K562 (cell line): ENCODE results near the gene ZC3H10. TPM values are rescaled to one million over a fixed set of nuclear protein-coding genes. Genes with fewer than 3 reads are reported as not detected.
A peak's percentile ranks its signal among the peaks of the same experiment; 100 is the strongest.

Source experiments
- ARID1B ChIP-seq: fragments of 450-650 bp; IDR thresholded peaks from 2 replicates; pipeline ENCODE4 v1.6.1; 2016; ENCODE audit warnings: antibody characterized with exemption, mild to moderate bottlenecking, inconsistent platforms
- ARID3B ChIP-seq: fragments of 250-450 bp; sonication (Bioruptor Pico); IDR thresholded peaks from 2 replicates; pipeline ENCODE4 v1.4.0; 2020; ENCODE audit warnings: borderline replicate concordance
- BRD4 ChIP-seq: fragments of 200-600 bp; sonication (generic); IDR thresholded peaks from 2 replicates; pipeline ENCODE4 v1.6.1; 2017; ENCODE audit warnings: inconsistent platforms
- CC2D1A ChIP-seq: fragments of 450-650 bp; IDR thresholded peaks from 2 replicates; pipeline ENCODE4 v1.6.1; 2017; ENCODE audit warnings: mild to moderate bottlenecking
- FOS ChIP-seq: IDR thresholded peaks from 3 replicates; pipeline ENCODE4 v1.6.1; 2011; ENCODE audit not compliant: insufficient read length; ENCODE audit errors: extremely low read depth
- HDAC3 ChIP-seq: fragments of 450-650 bp; IDR thresholded peaks from 2 replicates; pipeline ENCODE4 v1.6.1; 2018; ENCODE audit warnings: borderline replicate concordance, mild to moderate bottlenecking, moderate library complexity; ENCODE audit not compliant: partially characterized antibody
- HNRNPUL1 ChIP-seq: fragments of 200-400 bp; formaldehyde crosslinking; IDR thresholded peaks from 2 replicates; pipeline ENCODE4 v1.6.1; 2017; ENCODE audit warnings: low read length
- HSF4 ChIP-seq: fragments of 250-450 bp; sonication (Bioruptor Pico); IDR thresholded peaks from 2 replicates; pipeline ENCODE4 v2.1.2; 2022; ENCODE audit warnings: mild to moderate bottlenecking, moderate library complexity, borderline replicate concordance
- NCOR1 ChIP-seq: fragments of 450-650 bp; IDR thresholded peaks from 2 replicates; pipeline ENCODE4 v1.6.1; 2016; ENCODE audit warnings: mild to moderate bottlenecking, moderate library complexity
- NR1H2 ChIP-seq: sonication (generic); formaldehyde crosslinking; IDR thresholded peaks from 2 replicates; pipeline ENCODE4 v1.4.0; 2020; ENCODE audit warnings: mild to moderate bottlenecking, missing genetic modification reagents
- PHB2 ChIP-seq: fragments of 450-650 bp; IDR thresholded peaks from 2 replicates; pipeline ENCODE4 v1.6.1; 2017; ENCODE audit warnings: low read depth
- POLR2AphosphoS2 ChIP-seq: IDR thresholded peaks from 2 replicates; pipeline ENCODE4 v1.6.1; 2012; ENCODE audit warnings: low read length, improper control_type of control experiment
- THAP12 ChIP-seq: fragments of 250-450 bp; sonication (Bioruptor Pico); IDR thresholded peaks from 2 replicates; pipeline ENCODE4 v1.9.0; 2021; ENCODE audit warnings: mild to moderate bottlenecking, inconsistent platforms
- ZNF239 ChIP-seq: fragments of 250-450 bp; sonication (Bioruptor Pico); IDR thresholded peaks from 2 replicates; pipeline ENCODE4 v1.4.0; 2020; ENCODE audit warnings: mild to moderate bottlenecking
- ZNF398 ChIP-seq: fragments of 250-450 bp; sonication (Bioruptor Pico); IDR thresholded peaks from 2 replicates; pipeline ENCODE4 v1.8.0; 2021; ENCODE audit warnings: moderate library complexity, mild to moderate bottlenecking, inconsistent platforms
- ZNF699 ChIP-seq: fragments of 250-450 bp; sonication (Bioruptor Pico); IDR thresholded peaks from 2 replicates; pipeline ENCODE4 v1.8.0; 2021; ENCODE audit warnings: mild to moderate bottlenecking, moderate library complexity; ENCODE audit not compliant: insufficient replicate concordance
- polyA plus RNA-seq, 8 experiments: library from polyadenylated mRNA; depleted of rRNA in 4 of 8; stranded (reverse) in 5 of 8; unstranded in 3 of 8; fragments of >200 nt; fragmentation: Nextera tagmentation in 2 of 8; fragmentation: Illumina TruSeq in 1 of 8; extraction: Ambion mirVana in 2 of 8; extraction: Trizol in 1 of 8; gene quantifications; 2 replicates each; pipeline versions ENCODE4 v1.2.1 to v1.2.3, GENCODE V29; 2011 to 2014; ENCODE audit warnings: inconsistent platforms in 1 of 8, missing spikeins in 1 of 8
- total RNA-seq, 7 experiments: library from RNA; depleted of rRNA in 6 of 7; stranded (reverse); fragments of >200 nt in 6 of 7; fragmentation: Illumina TruSeq in 2 of 7; extraction: Trizol in 2 of 7; gene quantifications; 2 replicates each; pipeline versions ENCODE4 v1.2.1 to v1.2.3, GENCODE V29; 2011 to 2021; ENCODE audit warnings: low replicate concordance in 1 of 7
- TF ChIP-seq, protein P1 (sequence below): fragments of 450-650 bp; IDR thresholded peaks from 2 replicates; pipeline ENCODE4 v1.7.1; 2018; ENCODE audit warnings: mild to moderate bottlenecking, low read depth; ENCODE audit not compliant: partially characterized antibody
- TF ChIP-seq, protein P2 (sequence below): fragments of 250-450 bp; sonication (Bioruptor Pico); IDR thresholded peaks from 2 replicates; pipeline ENCODE4 v1.4.0; 2020; ENCODE audit warnings: mild to moderate bottlenecking

The ZC3H10 gene
- total and polyA plus RNA-seq, 9 of the 15 experiments (the other 6 are each of a cell fraction or from before 2014, with no cell fraction given), result 0.31 to 4.1 (median 1.6) TPM

DNA sequence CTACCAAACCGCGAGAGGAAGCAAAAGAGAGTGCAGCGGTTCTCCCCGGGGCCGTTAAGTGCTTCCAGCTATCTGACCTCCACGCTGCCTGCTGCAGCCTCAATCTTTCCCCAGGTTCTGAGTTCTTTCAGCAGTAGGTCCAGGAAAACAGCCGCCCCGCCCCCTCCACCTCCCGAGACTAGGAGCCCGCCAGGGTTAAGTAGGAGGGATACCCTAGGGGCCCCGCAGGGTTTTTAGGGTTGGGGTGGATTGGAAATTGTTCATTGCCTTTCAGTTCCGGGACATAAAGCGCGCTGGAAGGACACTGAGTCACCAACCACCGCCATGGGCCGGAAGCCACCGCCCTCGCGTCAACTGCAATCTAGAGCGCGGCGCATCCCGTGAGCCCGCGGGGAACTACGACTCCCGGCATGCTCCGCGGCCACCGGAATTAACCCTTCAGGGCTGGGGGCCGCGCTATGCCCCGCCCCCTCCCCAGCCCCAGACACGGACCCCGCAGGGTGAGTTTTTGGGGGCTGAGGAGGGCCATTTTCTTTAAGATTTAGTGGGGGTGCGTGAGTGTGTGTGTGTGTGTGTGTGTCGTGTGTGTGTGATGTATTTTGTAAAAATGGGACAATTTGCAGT lies 34.2 kb downstream of the ZC3H10 start, which contains the start of gene MYL6B (continued):
- TF ChIP-seq, protein P1, sequence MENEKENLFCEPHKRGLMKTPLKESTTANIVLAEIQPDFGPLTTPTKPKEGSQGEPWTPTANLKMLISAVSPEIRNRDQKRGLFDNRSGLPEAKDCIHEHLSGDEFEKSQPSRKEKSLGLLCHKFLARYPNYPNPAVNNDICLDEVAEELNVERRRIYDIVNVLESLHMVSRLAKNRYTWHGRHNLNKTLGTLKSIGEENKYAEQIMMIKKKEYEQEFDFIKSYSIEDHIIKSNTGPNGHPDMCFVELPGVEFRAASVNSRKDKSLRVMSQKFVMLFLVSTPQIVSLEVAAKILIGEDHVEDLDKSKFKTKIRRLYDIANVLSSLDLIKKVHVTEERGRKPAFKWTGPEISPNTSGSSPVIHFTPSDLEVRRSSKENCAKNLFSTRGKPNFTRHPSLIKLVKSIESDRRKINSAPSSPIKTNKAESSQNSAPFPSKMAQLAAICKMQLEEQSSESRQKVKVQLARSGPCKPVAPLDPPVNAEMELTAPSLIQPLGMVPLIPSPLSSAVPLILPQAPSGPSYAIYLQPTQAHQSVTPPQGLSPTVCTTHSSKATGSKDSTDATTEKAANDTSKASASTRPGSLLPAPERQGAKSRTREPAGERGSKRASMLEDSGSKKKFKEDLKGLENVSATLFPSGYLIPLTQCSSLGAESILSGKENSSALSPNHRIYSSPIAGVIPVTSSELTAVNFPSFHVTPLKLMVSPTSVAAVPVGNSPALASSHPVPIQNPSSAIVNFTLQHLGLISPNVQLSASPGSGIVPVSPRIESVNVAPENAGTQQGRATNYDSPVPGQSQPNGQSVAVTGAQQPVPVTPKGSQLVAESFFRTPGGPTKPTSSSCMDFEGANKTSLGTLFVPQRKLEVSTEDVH, result peak; percentile 43
- TF ChIP-seq FOS (no peak), POLR2AphosphoS2 (no peak), NCOR1 (no peak; the same call in 1 of the 2 replicates), HSF4 (CRISPR knock-in tag) (no peak), NR1H2 (CRISPR knock-in tag) (no peak), ZNF398 (CRISPR knock-in tag) (no peak), ARID1B (peak; percentile 36), PHB2 (no peak), ZNF699 (no peak), CC2D1A (no peak), BRD4 (no peak), THAP12 (CRISPR knock-in tag) (no peak; the same call in 1 of the 2 replicates), HNRNPUL1 (no peak), HDAC3 (no peak), ZNF239 (no peak; the same call in 1 of the 2 replicates), ARID3B (CRISPR knock-in tag) (no peak)
- TF ChIP-seq, protein P2, sequence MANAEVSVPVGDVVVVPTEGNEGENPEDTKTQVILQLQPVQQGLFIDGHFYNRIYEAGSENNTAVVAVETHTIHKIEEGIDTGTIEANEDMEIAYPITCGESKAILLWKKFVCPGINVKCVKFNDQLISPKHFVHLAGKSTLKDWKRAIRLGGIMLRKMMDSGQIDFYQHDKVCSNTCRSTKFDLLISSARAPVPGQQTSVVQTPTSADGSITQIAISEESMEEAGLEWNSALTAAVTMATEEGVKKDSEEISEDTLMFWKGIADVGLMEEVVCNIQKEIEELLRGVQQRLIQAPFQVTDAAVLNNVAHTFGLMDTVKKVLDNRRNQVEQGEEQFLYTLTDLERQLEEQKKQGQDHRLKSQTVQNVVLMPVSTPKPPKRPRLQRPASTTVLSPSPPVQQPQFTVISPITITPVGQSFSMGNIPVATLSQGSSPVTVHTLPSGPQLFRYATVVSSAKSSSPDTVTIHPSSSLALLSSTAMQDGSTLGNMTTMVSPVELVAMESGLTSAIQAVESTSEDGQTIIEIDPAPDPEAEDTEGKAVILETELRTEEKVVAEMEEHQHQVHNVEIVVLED (CRISPR knock-in tag), result peak; percentile 81
